ENCODE results near the gene CFAP77. TPM values are rescaled to one million over a fixed set of nuclear protein-coding genes. Genes with fewer than 3 reads are reported as not detected.

The CFAP77 gene
- total and polyA plus RNA-seq, 2 of the 4 experiments (the other 2 are of a cell fraction) = not detected

GRCh38 chr9:132597073-132597775 lies 187.2 kb downstream of the CFAP77 start:
- H3K14ac ChIP-seq (replicated peaks; ENCODE audit: low read depth, low read length) = no peak overlapping the region
- no peaks in the 10 kb centered on the region; a peak in 1 of 4 replicates for H3K79me1 ChIP-seq (ENCODE audit: low read depth in 1 of 2, low read length in 2 of 2)
- BruUV-seq (replicated peaks) = no TSS peak
- peaks cover 20% of the 10 kb centered on the region; the same call in 1 of the 2 replicates for H3K9me1 ChIP-seq (ENCODE audit: insufficient read depth, low read length)
- DNase-seq (no peak), ATAC-seq (ENCODE audit: low read depth) (no peak)
- H2AFZ ChIP-seq (replicated peaks; ENCODE audit: low read length, poor library complexity) = no peak overlapping the region
- H3K4ac ChIP-seq (ENCODE audit: low read depth, low read length) = no peak overlapping the region
- H3K36me3 ChIP-seq (ENCODE audit: control insufficient read depth, insufficient read depth, low read length) = peaks cover 21% of the 10 kb centered on the region
- dilution Hi-C loops (cut with HindIII; ENCODE audit: low sequenced_read_pairs, unreplicated experiment) (no loop called here), in situ Hi-C loops (cut with MboI; ENCODE audit: low sequenced_read_pairs) (no loop called here), intact Hi-C loops (cut with micrococcal nuclease) (no loop called here)
- no peak overlapping the region for H3K18ac ChIP-seq (ENCODE audit: low read depth, low read length)
- H3K4me2 ChIP-seq (ENCODE audit: low read depth, low read length) = no peak overlapping the region
- no peak overlapping the region for H3K23ac ChIP-seq (ENCODE audit: low read depth, low read length)
- no peak overlapping the region for H4K91ac ChIP-seq (ENCODE audit: insufficient read depth, low read depth, low read length)
- no peak overlapping the region for H2BK5ac ChIP-seq (ENCODE audit: low read depth, low read length, poor library complexity, severe bottlenecking)
- H3K56ac ChIP-seq (ENCODE audit: extremely low read depth, insufficient read depth, low read length) = no peak overlapping the region
- no peak overlapping the region for H3K27ac ChIP-seq (ENCODE audit: insufficient read depth, low read length)
- H4K8ac ChIP-seq (ENCODE audit: low read depth in 2 of 2, low read length in 2 of 2) = no peak overlapping the region
- no peak overlapping the region for H2AK9ac ChIP-seq (replicated peaks; ENCODE audit: low read depth, low read length, poor library complexity)
- no peak overlapping the region for H2BK20ac ChIP-seq (ENCODE audit: low read depth, low read length)
- H3K9ac ChIP-seq (ENCODE audit: low read depth, low read length) = no peak overlapping the region
- no peak overlapping the region for H2BK15ac ChIP-seq (ENCODE audit: low read depth, low read length)
- POLR2A ChIA-PET (ENCODE audit: unreplicated experiment) = no interaction called here
- TF ChIP-seq USF2 (IDR thresholded peaks at IDR 0.05; ENCODE audit: low read depth, low read length) (no peak), RAD21 (IDR thresholded peaks at IDR 0.05; ENCODE audit: low read length) (no peak), NFE2L2 (IDR thresholded peaks at IDR 0.05; ENCODE audit: low read depth, low read length) (no peak), MAFK (IDR thresholded peaks at IDR 0.05; ENCODE audit: low read depth, low read length) (no peak), RFX5 (IDR thresholded peaks at IDR 0.05; ENCODE audit: low read depth, low read length) (no peak), CEBPB (IDR thresholded peaks at IDR 0.05; ENCODE audit: low read depth, low read length) (no peak), MAZ (IDR thresholded peaks at IDR 0.05; ENCODE audit: borderline replicate concordance, low read depth, low read length) (no peak), MXI1 (IDR thresholded peaks at IDR 0.05; ENCODE audit: borderline replicate concordance, low read depth, low read length) (no peak), SMC3 (IDR thresholded peaks at IDR 0.05; ENCODE audit: low read depth, low read length) (no peak), RCOR1 (IDR thresholded peaks at IDR 0.05; ENCODE audit: insufficient replicate concordance, low read length) (no peak), CHD1 (IDR thresholded peaks at IDR 0.05; ENCODE audit: low read depth, low read length) (no peak), FOS (IDR thresholded peaks at IDR 0.05; ENCODE audit: low read depth, low read length) (no peak), ELK1 (IDR thresholded peaks at IDR 0.05; ENCODE audit: borderline replicate concordance, low read depth, low read length) (no peak), CTCF (conservative IDR thresholded peaks at IDR 0.05; ENCODE audit: low read depth, low read length) (no peak), POLR2A (IDR thresholded peaks at IDR 0.05; ENCODE audit: low read depth, low read length) (no peak)
- H2AK5ac ChIP-seq (ENCODE audit: low read depth, low read length) = no peak overlapping the region
- peaks cover under 1% of the 10 kb centered on the region; the same call in 1 of the 2 replicates for H3K27me3 ChIP-seq (ENCODE audit: control insufficient read depth, insufficient read depth, low read length)
- no peaks in the 10 kb centered on the region for H3K9me3 ChIP-seq (ENCODE audit: control insufficient read depth, insufficient read depth, low read length)
- peaks cover 7% of the 10 kb centered on the region for H4K20me1 ChIP-seq (ENCODE audit: insufficient read depth, low read length)
- WGBS, 2 experiments (ENCODE audit: extremely low coverage in 2 of 2, insufficient read length in 1 of 2) = 98% methylated on average over 7 of the region's 16 CpGs; no CpG with 5 or more reads in 1 of the 2 experiments
- no peak overlapping the region for H2BK120ac ChIP-seq (ENCODE audit: low read depth, low read length)
- H3K4me1 ChIP-seq (ENCODE audit: control insufficient read depth, insufficient read depth, low read length) = peaks cover 2% of the 10 kb centered on the region; the same call in 1 of the 2 replicates
- H3K4me3 ChIP-seq (ENCODE audit: insufficient read depth, low read depth, low read length) = no peak overlapping the region
- CTCF ChIA-PET = interaction anchor here (0.6 kb wide), 1 partner anchor 29 kb away, joined by 5 read pairs; no protein-coding TSS in a partner anchor
- H4K5ac ChIP-seq (ENCODE audit: low read depth, low read length) = no peak overlapping the region
